HL-60 (cell line): Measurements from ENCODE around the gene AVP.

Experiments used
- CTCF ChIP-seq: IDR thresholded peaks from one replicate; pipeline ENCODE4 v1.5.1; 2011; ENCODE audit warnings: low read length, control low read depth, inconsistent platforms; ENCODE audit not compliant: insufficient read depth
- POLR2AphosphoS5 ChIP-seq: IDR thresholded peaks from 2 replicates; pipeline ENCODE4 v1.6.1; 2012; ENCODE audit warnings: low read depth
- REST ChIP-seq: IDR thresholded peaks from 2 replicates; pipeline ENCODE4 v1.6.1; 2012; ENCODE audit warnings: low read depth; ENCODE audit not compliant: insufficient replicate concordance
- SPI1 ChIP-seq: IDR thresholded peaks from 2 replicates; pipeline ENCODE4 v1.6.1; 2012; ENCODE audit warnings: low read depth, mild to moderate bottlenecking, borderline replicate concordance

- TF ChIP-seq CTCF (no peak), REST (no peak), POLR2AphosphoS5 (no peak), SPI1 (no peak)
These were observed 19.0 kb upstream of the AVP start for GRCh38 chr20:3103369-3104032.
